GM19328 (cell line): Measurements from ENCODE around the gene PTPRM.
"Not testable (repeated sequence)": the region's sequence is repeated elsewhere in the genome, so short reads cannot be mapped to it uniquely, and the experiment has no call there.

ENCODE experiments used
- ATAC-seq: cut with Tn5 transposase; IDR thresholded peaks from one replicate; pipeline ENCODE4 v1.9.1; 2021; ENCODE audit warnings: mild to moderate bottlenecking, moderate library complexity; ENCODE audit not compliant: unreplicated experiment

PTPRM gene

GRCh38 chr18:8031496-8031895 is 464.4 kb downstream of the PTPRM start:
- no peak for ATAC-seq

DNA sequence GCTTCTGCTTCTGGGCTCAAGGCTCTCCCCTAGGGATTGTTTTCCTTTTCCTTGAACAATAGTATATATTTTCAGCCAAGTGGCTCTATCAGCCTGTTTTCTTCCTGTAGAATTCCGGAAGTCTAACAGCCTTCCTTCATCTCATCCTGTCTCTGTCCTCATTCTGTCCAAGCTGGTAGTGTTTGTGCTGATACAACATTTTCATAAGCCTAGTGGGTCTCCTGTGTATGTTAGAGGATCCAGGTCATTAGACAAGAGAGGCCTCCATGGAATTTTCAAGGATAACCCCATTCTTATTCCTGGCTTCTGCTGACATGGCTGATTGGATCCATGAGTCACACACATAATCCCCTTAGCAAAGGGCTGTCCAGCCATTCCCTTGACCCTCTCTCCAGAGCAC is 467.6 kb downstream of the PTPRM start:
- ATAC-seq = no peak

- no peak for ATAC-seq
Observed at GRCh38 chr18:8036551-8036950, 469.4 kb downstream of the PTPRM start.

DNA sequence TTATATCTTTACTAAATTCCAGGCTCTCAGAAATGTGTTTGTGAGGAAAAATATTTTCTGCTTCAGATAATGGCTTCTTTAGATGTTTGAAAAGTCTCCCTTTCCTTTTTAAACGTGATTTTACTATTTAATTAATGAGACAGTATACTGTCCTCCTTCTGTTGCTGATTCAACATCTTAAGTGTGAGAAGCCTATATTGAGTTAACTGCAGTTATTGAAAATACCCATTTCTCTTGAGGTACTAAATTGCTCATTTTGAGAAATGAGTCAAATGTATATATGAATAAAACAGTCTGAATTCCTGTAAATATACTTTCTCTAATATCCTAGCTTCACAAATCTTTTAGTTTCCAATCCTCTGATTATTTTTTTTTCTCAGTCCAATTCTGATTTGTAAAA is 470.2 kb downstream of the PTPRM start:
- ATAC-seq = no peak

DNA sequence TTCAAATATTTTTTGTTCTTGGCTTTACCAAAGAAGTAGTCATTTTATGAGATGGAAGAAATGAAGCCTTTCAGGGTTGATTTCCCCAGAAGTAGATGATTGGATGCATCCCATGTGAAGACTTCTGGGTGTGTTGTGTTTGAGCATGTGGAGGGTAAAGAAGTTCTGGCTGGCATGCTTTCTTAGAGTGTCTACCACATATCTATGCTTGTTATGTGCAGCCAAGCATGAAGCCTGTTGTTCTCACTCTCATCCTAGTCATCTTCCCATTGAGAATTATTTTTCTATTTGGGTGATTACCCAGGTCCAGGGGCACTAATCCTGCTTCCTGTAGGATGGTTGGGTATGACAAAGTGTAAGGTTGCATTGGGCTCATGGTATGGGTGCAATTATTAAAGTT is 472.9 kb downstream of the PTPRM start:
- no peak for ATAC-seq

DNA sequence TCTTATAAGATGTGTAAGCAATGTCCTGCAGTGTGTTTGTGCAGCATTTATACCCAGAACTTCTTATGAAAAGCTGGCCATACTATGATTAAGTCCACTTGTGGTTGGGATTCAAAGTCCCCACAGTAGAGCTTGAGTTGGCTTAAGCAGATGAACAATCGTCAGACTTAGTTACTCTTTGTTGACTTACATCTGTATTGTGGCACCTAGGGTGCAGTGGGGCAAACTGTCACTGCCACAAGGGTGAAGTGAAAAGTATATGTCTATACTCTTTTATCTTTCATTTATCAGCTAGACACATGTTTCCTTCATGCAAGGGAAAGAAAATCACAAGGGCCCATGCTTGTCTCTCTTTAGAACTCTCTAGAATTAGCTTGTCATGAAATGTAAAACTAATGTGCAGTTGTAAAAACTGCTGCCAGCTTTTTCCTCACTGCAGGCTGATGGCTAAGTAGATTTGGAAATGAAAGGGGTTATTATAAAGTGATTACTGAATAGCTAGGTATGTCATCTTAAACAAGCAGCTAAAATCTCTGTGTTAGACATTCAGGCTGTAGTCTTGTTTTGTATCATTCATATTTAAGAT is 474.5 kb downstream of the PTPRM start:
- ATAC-seq = no peak

DNA sequence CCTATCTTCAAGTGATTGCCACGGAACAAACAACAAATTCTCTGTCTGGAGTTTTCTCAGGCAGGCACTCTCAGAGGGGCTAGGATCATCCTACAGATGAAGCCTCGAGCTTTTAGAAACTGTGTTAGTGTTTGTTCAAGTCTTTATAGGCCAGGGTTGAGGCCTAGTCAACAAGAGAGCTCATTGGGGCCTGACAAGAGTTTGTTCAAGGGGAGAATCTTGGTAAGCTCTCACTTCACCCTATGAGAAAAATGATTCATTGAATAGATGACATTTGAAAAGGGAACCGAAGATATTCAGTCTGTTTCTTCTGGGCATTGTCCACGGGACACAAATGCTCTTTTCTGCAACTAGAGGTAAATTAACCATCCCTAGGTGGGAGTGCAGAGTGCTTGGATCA is 476.9 kb downstream of the PTPRM start:
- no peak for ATAC-seq

- no peak for ATAC-seq
Observed at GRCh38 chr18:8045160-8045883, 478.2 kb downstream of the PTPRM start.

DNA sequence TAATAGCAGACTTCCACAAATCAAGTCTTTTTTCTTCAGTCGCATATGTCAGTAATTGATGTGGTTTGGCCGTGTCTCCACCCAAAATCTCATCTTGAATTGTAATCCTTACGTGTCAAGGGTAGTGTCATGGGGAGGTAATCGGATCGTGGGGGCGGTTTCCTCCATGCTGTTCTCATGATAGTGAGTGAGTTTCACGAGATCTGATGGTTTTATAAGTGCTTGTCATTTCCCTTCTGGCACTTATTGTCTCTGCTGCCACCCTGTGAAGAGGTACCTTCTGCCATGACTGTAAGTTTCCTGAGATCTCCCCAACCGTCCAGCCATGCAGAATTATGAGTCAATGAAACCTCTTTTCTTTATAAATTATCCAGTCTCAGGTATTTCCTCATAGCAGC is 478.8 kb downstream of the PTPRM start:
- ATAC-seq = no peak

DNA sequence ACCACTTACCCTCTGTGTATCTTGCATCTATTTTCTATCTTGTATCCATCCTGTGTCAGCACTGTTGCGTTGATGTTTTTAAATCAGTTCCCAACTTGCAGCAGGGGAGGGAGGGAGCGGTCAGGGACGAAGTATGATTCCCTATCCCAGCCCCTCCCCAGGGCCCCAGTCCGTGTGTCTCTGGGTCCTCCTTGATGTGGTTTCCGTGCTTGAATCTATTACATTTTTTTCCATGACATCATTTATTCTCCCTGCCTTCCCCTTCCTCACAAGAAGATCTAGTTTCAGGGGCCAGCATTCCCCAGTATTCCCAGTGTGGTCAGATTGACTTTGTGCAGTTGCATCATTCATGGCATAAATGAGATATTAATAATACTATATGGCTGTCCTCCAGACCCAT is 479.3 kb downstream of the PTPRM start:
- no peak for ATAC-seq

GRCh38 chr18:8049147-8049546 is 482.0 kb downstream of the PTPRM start:
- no peak for ATAC-seq

DNA sequence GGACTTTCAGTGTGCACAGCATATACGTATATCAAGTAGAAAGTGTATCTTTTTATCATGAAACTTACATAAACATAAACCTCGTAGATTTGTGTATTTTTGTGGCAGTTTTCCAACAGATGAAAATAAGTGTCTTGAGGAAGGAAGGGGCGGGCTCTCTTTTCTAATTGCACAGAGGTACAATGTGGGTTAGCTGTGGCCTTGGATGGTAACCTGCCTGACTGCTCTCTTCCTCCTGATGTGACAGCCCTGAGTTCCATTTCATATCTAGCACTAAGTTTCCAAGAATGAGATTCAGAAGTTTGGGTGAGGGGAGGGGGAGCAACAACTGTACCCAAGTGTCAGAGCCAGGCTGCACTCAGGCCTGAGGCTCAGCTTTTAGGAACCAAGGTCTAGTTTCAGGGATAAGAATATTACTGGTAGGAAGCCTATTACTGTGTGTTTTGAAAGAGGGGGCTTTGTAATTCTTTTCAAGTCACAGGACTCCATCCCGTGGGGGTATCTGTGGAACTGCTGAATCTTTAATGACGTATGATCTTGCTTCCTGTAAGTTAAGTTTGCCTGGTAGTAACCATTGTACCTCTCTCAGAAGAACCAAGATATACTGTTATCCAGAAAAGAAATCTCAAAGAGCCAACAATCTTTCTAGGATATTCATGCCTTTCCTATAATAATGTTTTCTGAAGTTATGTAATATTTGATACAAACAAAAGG is 483.7 kb downstream of the PTPRM start:
- no peak for ATAC-seq

GRCh38 chr18:8051453-8051852 is 484.3 kb downstream of the PTPRM start:
- ATAC-seq = no peak

- no peak for ATAC-seq
Observed at GRCh38 chr18:8052237-8052701, 485.2 kb downstream of the PTPRM start.

- no peak for ATAC-seq
Observed at GRCh38 chr18:8056723-8057122, 489.6 kb downstream of the PTPRM start.

DNA sequence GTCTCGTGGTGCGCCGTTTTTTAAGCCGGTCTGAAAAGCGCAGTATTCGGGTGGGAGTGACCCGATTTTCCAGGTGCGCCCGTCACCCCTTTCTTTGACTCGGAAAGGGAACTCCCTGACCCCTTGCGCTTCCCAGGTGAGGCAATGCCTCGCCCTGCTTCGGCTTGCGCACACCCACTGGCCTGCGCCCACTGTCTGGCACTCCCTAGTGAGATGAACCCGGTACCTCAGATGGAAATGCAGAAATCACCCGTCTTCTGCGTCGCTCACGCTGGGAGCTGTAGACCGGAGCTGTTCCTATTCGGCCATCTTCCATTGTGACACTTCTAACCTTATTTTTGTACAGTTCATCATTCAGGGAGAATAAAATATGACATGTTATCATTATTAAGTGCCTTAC is 496.0 kb downstream of the PTPRM start:
- ATAC-seq = not testable (repeated sequence)

GRCh38 chr18:8063733-8064132 is 496.6 kb downstream of the PTPRM start:
- no peak for ATAC-seq

- ATAC-seq = no peak
Observed at GRCh38 chr18:8065284-8065683, 498.2 kb downstream of the PTPRM start.

DNA sequence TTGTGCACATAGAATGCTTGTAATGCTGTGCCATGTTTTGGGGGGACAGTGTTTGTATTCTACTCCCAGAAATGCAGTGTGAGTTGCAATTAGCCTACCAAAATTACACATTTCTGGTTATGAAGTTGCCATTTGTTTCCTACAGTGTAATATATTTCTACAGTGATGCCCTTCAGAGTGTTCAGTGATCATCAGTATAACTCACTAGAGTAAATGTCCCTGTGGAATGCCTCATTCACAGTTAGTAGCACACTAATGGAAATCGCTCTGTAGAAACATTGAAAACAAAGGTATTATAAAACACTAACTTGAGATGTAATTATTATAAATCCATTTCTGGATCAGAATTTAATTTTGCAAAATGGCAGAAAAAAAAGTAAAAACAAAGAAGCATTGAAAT is 498.7 kb downstream of the PTPRM start:
- no peak for ATAC-seq

- ATAC-seq = no peak
Observed at GRCh38 chr18:8069708-8070107, 502.6 kb downstream of the PTPRM start.

DNA sequence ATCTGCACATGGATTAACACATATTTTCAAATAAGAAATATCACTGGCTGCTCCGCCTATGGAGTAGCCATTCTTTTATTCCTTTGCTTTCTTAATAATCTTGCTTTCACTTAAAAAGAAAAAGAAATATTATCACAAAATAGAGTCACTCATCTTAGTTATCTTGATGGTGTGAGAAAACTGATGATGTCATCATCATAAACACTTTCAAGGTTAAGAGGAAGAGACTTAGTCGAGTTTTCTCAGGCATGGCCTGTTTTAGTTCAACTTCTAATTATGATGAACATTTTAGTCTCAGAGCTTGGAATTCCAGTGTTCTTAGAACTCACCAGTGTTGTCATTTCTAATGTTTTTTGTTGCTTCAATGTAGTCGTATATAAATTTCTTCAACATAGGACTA is 506.1 kb downstream of the PTPRM start:
- no peak for ATAC-seq

- no peak for ATAC-seq
Observed at GRCh38 chr18:8080092-8080491, 513.0 kb downstream of the PTPRM start.
